NCI-H526 (cell line): ENCODE measurements around the gene AFAP1.

Source experiments
- DNase-seq, 2 experiments: peaks; one replicate each; lab custom pipeline; 2025; lab: John Stamatoyannopoulos, UW

AFAP1 gene

DNA sequence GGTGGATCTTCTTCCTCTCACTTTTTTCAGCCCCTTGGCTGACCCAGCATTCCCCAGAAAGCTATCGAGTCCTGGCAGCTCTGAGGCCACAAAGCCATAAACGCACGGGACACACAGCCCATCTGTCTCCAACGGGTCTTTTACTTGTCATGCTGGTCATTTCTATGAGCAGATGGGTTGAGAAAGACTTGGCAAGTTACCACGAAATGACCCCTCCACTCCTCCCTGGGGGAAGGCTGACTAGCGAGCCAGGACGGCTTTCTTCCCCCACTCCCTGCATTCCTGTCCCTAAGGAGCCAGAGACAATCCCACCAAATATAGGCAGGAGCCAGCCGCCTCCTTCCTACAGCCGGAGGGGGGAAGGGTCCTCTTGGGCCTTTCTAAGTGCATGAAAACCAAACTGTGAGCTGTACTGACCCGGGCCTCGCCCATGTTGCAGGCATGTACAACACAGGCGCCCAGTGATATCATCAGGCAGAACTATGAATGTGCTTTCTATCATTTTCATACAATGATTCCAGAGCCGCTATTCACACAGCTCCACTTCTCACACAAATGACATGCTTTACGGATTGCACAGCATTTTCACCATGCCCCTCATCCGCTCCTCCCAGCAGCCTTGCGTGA is 28.6 kb downstream of the AFAP1 start:
- no peak for DNase-seq

DNA sequence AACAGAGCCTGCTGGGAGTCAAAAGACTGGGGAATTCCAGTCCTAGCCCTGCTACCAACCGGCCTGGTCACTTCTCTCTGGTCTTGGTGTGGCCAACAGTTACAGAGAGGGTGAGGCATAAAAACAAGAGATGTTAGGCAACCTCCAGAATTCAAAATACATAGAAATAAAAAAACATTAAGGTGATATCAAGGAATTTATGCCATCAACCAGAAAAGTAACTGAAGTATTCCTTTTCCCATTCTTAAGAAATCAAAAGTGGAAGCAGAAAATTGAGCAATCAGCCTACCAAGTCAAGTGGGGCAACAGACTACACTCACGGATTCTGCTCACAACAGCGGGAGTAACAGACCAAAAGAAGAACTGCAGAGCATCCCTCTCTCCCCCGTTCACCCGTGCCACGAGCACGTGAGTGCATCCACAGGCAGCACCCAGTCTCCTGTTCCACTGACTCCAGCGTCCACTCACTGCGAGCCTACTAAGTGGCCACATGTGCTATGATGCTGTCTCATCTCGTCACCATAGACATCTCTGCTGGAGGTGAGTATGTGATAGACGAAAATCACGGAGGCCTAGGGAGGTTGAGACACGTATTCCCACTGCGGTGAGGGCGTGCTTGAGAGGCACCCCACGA is 29.3 kb downstream of the AFAP1 start:
- DNase-seq: no peak

- no peak for DNase-seq
Measured at GRCh38 chr4:7909463-7910262, 30.0 kb downstream of the AFAP1 start.

DNA sequence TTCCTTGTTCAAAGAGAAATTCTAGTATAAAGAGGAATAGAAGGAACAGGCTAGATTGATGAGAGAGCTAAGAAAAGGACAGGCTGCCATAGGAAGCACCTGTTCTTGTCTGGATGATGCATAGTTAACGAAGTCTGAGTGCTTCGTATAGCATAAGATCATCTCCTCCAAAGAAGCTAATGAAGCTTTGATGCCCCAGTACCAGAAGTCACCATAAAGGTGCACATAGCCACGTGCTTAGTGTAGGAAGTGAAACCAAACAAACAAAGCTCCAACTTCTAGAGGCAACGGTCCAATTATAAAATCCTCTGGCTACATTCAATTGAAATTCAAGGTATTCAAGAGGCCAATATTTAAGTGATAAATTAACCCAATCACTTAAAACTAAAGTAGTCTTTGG is 31.0 kb downstream of the AFAP1 start:
- DNase-seq: no peak

- DNase-seq: no peak
Measured at GRCh38 chr4:7907142-7907541, 32.5 kb downstream of the AFAP1 start.

- no peak for DNase-seq
Measured at GRCh38 chr4:7906171-7906701, 33.4 kb downstream of the AFAP1 start.

- DNase-seq: no peak
Measured at GRCh38 chr4:7904952-7905915, 34.4 kb downstream of the AFAP1 start.

- peak; percentile 47 to 54 for DNase-seq
Measured at GRCh38 chr4:7903791-7904516, 35.7 kb downstream of the AFAP1 start.

DNA sequence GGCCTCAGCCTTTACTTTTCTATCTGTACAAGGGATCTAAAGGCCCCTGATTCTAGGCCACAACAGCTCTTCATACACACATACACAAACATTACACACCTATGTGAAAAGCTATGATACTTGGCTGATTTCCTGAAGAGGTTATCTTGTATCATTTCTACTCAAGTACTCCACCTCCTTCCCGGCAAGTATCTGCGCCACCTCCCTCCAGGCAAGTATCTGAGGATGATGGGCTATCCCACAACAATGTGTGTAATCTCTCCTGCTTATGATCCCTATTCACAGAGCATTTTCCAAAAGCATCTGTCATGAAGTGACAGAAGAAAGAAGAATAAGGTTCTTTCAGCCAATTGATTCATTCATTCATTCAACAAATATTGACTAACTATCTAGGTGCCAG is 36.8 kb downstream of the AFAP1 start:
- no peak for DNase-seq

GRCh38 chr4:7902101-7902553 is 37.5 kb downstream of the AFAP1 start:
- DNase-seq: peak; percentile 77 to 78

DNA sequence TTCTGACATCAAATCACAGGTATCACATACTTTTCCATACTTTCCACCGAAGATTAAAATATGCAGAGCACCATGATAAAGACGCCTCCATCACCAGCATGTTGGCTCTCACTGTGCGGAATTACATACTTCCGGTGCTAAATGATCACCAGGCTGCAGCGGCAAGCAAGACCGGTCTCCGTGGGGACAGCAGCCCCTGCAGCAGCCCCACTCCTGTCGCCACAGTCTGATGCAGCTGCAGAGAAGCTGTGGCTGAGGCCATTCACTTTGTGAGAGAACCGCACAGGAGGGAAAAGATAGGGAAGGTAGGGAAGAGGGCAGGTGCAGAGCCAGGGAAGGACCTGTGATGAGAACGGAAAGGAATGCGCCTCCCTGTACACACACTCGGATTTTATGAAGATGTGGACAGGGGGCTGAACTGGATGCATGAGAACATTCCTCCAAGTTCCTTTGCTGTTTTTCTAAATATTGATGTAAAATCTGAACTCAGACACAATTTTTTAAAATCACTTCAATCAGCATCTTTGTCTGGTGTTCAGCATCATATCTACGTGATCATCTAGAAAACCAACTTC is 38.3 kb downstream of the AFAP1 start:
- peak in 1 of 2 experiments; percentile 52 for DNase-seq

DNA sequence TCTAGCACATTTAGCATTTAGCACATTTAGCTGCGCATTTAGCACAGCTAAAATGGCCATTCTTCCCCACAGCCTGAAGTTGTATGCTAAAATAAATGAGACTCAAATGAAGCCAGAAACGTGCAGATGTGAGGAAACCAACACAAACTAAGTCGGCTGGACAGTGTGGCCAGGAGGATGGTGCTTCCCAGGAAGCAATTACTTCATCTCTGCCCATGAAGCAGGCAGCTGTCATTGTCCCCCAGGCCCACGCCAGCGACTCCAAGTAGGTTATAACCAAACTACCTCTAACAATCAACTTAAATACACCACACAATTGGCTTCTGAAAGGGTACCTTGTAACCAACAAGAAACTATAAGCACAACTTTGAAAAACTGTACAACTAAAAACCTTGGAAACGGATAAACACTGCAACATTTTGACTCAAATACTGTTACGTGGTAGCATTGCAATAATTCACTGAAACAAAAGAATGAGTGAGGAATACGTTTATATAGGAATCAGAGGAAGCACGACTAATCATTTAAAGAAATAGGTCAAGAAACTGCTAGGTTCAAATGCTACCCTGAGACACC is 39.2 kb downstream of the AFAP1 start:
- no peak for DNase-seq

GRCh38 chr4:7899184-7899869 is 40.3 kb downstream of the AFAP1 start:
- DNase-seq: peak in 1 of 2 experiments; percentile 27

GRCh38 chr4:7898385-7898784 is 41.3 kb downstream of the AFAP1 start:
- DNase-seq: no peak

GRCh38 chr4:7897811-7898210 is 41.9 kb downstream of the AFAP1 start:
- no peak for DNase-seq

DNA sequence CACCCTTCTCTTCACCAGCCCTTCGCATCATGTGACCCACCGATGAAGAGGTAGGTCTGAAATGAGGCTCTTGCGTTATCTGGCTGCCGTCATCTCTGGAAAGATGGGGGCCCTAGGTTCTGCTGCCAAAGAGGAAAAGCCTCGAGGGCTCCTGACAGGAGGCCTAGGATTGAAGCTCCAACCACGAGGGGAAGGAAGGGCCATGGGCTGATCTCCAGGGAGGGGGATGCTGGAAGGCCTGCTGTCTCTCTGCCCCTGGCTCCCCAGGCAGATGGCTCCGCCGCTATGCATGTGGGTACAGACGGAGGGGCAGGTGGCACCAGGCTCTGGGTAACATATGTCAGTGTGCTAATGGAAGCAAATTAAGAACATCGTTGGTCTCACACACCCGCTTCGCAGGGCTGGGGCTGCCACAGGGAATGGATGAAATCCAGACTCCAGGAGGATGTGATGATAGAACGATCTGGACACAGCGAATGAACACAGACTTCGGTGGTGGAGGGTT is 44.9 kb downstream of the AFAP1 start:
- no peak for DNase-seq

DNA sequence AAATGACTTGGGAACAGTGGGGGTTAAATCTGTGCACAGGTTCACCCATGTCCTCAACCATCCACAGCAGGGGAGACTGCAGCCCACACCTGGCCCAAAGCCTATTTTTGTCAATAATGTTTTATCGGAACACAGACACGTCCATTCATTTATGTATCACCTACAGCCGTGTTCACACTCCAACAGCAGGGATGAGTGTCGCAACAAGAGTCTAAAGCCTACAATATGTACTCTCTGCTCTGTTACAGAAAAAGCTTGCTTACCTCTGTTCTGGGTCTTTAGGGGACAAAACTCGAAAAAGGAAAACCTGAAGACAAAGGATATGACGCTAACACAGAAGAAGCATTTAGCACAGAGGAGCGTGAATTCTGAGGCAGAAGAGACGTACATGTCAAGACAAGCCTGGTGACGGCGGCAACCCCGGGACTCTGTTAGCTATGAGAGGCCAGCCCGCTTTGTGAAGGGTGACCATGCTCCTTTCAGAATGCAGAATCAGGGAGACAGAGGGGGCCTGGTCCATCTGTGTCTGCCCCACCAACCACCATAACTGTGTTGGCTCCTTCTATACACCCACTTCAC is 45.5 kb downstream of the AFAP1 start:
- DNase-seq: no peak

GRCh38 chr4:7893539-7893938 is 46.1 kb downstream of the AFAP1 start:
- no peak for DNase-seq
